GM12865 (cell line): Measurements from ENCODE around the gene GPS1.

Experiments
- DNase-seq: peaks from one replicate; pipeline ENCODE4 v3.0.0; 2010; ENCODE audit warnings: low read depth
- H3K4me3 ChIP-seq: 2 replicates; pipeline ENCODE4 v1.5.1; 2011; ENCODE audit warnings: mild to moderate bottlenecking, low read depth, low read length, control low read depth
- CTCF ChIP-seq: IDR thresholded peaks from 2 replicates; pipeline ENCODE4 v1.5.1; 2011; ENCODE audit warnings: low read length, control low read depth, low read depth, inconsistent platforms; ENCODE audit not compliant: insufficient read depth; ENCODE audit errors: missing control alignments

GPS1 gene

GRCh38 chr17:82065193-82065637, 13.5 kb downstream of the GPS1 start:
- peak; percentile 38 for DNase-seq
- H3K4me3 ChIP-seq: peak overlapping the region; percentile 98
- no peak for TF ChIP-seq CTCF

GRCh38 chr17:82065638-82066303, 14.1 kb downstream of the GPS1 start, which contains the start of gene DUS1L:
Gene DUS1L (minus strand): TSS chr17:82065804. CDS start chr17:82065059, 745 bp downstream.
- TF ChIP-seq CTCF: no peak
- peak; percentile 83 for DNase-seq
- H3K4me3 ChIP-seq: peak within 1 kb of the TSS; percentile 98

GRCh38 chr17:82070611-82071010, 18.9 kb downstream of the GPS1 start:
- TF ChIP-seq CTCF: no peak
- no peak for DNase-seq
- no peak overlapping the region for H3K4me3 ChIP-seq

GRCh38 chr17:82072827-82073226, 21.1 kb downstream of the GPS1 start:
- no peak for DNase-seq
- TF ChIP-seq CTCF: no peak
- H3K4me3 ChIP-seq: no peak overlapping the region

- TF ChIP-seq CTCF: no peak
- no peak for DNase-seq
- H3K4me3 ChIP-seq: no peak overlapping the region
Observed at GRCh38 chr17:82073446-82073845, 21.7 kb downstream of the GPS1 start.

- H3K4me3 ChIP-seq: no peak overlapping the region
- TF ChIP-seq CTCF: no peak
- no peak for DNase-seq
Observed at GRCh38 chr17:82076018-82076784, 24.5 kb downstream of the GPS1 start.
